ENCODE data around the gene FAS.

GRCh38 chr10:89025453-89025852 lies 34.9 kb downstream of the FAS start:
- TF ChIP-seq CTCF (IDR thresholded peaks at IDR 0.05) = no peak
- no peak for TF ChIP-seq POLR2A (IDR thresholded peaks at IDR 0.05)
- TF ChIP-seq EP300 (IDR thresholded peaks at IDR 0.05) = no peak

Measured in upper lobe of left lung (tissue), 4 donors.